ENCODE data around the gene ACOT9.
A peak's percentile ranks its signal among the peaks of the same experiment; 100 is the strongest.

ACOT9 gene

DNA sequence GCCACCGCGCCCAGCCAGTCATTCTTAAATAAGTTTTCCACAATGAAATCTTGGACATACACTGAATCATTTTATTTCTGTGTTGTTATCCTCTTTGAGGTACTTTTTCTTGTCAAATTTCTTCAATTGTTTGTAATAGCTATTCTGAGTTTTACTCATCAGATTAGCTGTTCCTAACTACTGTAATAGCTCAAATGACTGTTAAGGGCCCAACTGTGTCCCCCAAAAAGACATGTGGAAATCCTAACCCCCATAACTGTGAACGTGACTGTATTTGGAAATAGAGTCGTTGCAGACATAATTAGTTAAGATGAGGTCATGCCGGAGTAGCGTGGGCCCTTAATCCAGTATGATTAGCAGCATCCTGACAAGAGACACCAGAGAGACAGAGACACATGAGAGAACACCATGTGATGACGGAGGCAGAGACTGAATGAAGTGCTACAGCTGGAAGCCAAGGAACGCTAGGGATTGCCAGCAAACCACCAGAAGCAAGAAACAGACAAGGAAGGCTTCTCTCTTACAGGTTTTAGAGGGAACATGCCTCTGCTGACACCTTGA lies 22.9 kb downstream of the ACOT9 start:
- Histone ChIP-seq H3K4me1 (ENCODE audit: control insufficient read depth in 1 of 2, insufficient read depth in 1 of 2, low read depth in 1 of 2, low read length in 1 of 2) (no peaks in the 10 kb centered on the region), H3K36me3 (peaks cover 35% of the 10 kb centered on the region), H3K9me3 (no peaks in the 10 kb centered on the region), H3K27ac (no peak overlapping the region), H3K27me3 (no peaks in the 10 kb centered on the region), H3K4me3 (ENCODE audit: low read depth in 1 of 2, low read length in 1 of 2) (no peak overlapping the region)
- TF ChIP-seq, protein P1, sequence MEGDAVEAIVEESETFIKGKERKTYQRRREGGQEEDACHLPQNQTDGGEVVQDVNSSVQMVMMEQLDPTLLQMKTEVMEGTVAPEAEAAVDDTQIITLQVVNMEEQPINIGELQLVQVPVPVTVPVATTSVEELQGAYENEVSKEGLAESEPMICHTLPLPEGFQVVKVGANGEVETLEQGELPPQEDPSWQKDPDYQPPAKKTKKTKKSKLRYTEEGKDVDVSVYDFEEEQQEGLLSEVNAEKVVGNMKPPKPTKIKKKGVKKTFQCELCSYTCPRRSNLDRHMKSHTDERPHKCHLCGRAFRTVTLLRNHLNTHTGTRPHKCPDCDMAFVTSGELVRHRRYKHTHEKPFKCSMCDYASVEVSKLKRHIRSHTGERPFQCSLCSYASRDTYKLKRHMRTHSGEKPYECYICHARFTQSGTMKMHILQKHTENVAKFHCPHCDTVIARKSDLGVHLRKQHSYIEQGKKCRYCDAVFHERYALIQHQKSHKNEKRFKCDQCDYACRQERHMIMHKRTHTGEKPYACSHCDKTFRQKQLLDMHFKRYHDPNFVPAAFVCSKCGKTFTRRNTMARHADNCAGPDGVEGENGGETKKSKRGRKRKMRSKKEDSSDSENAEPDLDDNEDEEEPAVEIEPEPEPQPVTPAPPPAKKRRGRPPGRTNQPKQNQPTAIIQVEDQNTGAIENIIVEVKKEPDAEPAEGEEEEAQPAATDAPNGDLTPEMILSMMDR (IDR thresholded peaks at IDR 0.05): no peak

DNA sequence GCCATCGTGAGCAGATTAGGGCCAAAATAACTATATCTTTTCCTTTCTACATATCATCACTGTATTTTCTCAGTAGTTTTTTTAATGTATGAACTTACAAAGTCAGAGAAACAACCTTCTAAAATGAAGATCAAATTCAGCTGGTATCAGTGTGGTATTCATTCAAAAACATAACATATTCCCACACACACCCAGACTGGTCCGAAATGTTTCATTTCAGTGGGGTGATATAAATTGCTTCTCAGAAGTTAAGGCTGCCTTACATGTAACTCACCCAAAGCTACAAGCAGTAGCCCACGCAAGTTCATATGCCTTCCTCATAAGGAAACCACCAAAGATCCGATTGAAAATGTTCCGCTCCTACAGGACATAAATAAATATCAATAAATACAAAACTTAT lies 37.8 kb downstream of the ACOT9 start:
- Histone ChIP-seq H3K27ac (no peak overlapping the region), H3K4me3 (ENCODE audit: low read depth in 1 of 2, low read length in 1 of 2) (no peak overlapping the region), H3K27me3 (no peaks in the 10 kb centered on the region), H3K36me3 (peaks cover 59% of the 10 kb centered on the region), H3K4me1 (ENCODE audit: control insufficient read depth in 1 of 2, insufficient read depth in 1 of 2, low read depth in 1 of 2, low read length in 1 of 2) (no peaks in the 10 kb centered on the region), H3K9me3 (no peaks in the 10 kb centered on the region)
- TF ChIP-seq, protein P1 (IDR thresholded peaks at IDR 0.05): no peak

DNA sequence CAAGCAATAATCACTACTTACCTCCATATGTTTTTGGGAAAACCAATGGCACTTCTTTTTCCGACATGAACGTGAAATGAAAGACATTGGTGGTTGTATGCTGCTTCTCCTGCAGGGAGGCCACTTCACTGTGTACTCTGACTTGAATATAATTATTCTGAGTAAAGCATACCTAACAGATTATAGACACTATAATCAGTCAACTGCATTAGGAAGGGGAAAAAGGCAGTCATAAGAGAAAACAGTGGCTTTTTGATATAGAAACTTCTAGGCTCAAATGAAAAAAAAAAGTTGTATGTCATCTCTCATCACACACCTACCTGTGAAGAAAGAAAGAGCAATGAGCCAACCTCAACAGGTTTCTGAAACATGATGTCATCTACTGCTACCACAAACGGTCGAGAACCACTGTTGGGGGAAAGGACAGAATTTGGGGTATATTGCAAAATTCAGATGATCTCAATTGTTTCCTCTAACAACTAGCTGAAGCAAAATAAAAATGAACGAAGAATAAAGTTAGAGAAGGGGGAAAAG lies 38.3 kb downstream of the ACOT9 start:
- Histone ChIP-seq H3K27ac (no peak overlapping the region), H3K36me3 (peaks cover 59% of the 10 kb centered on the region), H3K9me3 (no peaks in the 10 kb centered on the region), H3K4me3 (ENCODE audit: low read depth in 1 of 2, low read length in 1 of 2) (no peak overlapping the region), H3K4me1 (ENCODE audit: control insufficient read depth in 1 of 2, insufficient read depth in 1 of 2, low read depth in 1 of 2, low read length in 1 of 2) (no peaks in the 10 kb centered on the region), H3K27me3 (no peaks in the 10 kb centered on the region)
- TF ChIP-seq, protein P1 (IDR thresholded peaks at IDR 0.05): no peak

DNA sequence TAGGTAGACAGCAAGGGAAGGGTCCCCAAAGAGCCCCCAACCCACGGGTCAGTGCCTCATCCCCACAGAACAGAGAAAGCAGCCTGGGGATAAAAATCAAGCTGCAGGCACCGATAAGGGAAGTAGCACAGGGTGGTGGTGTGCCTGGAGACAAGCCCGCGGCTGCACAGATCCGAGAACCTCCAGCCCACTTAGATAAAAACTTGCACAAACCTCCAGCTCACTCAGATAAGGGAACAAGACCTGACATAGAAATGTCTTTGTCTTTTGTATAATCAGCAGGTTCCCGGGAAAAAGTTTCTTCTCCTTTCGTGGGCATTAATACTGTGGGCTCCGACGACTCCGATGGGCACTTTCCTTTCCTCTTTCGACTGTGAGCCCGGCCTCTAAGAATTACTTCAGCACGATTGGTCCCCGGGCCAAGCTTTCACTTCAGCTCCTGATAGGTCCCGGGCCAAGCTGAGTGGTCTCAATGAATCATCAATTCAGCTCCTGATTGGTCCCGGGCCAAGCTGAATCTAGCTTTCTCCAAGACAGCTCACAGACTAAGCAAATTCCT lies 43.4 kb downstream of the ACOT9 start:
- Histone ChIP-seq H3K27ac (peak overlapping the region; percentile 35), H3K36me3 (peaks cover 29% of the 10 kb centered on the region), H3K4me3 (ENCODE audit: low read depth in 1 of 2, low read length in 1 of 2) (no peak overlapping the region), H3K27me3 (no peaks in the 10 kb centered on the region), H3K4me1 (ENCODE audit: control insufficient read depth in 1 of 2, insufficient read depth in 1 of 2, low read depth in 1 of 2, low read length in 1 of 2) (no peaks in the 10 kb centered on the region), H3K9me3 (no peaks in the 10 kb centered on the region)
- TF ChIP-seq, protein P1 (IDR thresholded peaks at IDR 0.05): no peak

DNA sequence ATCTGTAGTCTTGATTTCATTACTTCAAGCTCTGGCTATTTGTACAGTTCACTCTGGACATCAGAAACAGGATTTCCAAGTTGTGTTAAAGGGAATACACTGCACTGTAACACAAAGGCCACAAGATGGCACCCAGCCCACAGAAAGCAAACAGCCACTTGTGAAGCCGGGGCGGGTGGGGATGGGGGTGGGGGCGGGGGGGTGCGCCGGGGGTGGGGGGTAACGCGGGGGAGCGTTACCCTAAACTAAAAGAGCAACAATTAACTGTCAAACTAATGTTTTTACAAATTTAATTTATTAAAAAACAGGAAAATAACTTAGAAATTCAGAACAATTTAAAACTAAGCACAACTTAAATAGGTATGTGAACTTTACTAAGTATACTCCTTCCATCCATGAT lies 48.5 kb downstream of the ACOT9 start:
- Histone ChIP-seq H3K36me3 (no peaks in the 10 kb centered on the region), H3K9me3 (no peaks in the 10 kb centered on the region), H3K27ac (no peak overlapping the region), H3K27me3 (no peaks in the 10 kb centered on the region), H3K4me1 (ENCODE audit: control insufficient read depth in 1 of 2, insufficient read depth in 1 of 2, low read depth in 1 of 2, low read length in 1 of 2) (no peaks in the 10 kb centered on the region), H3K4me3 (ENCODE audit: low read depth in 1 of 2, low read length in 1 of 2) (no peak overlapping the region)
- TF ChIP-seq, protein P1 (IDR thresholded peaks at IDR 0.05): peak; percentile 59

Data from neutrophil (primary cell).